Suprapubic skin (tissue), 4 donors: ENCODE measurements around the gene CABLES2. TPM values are rescaled to one million over a fixed set of nuclear protein-coding genes. Genes with fewer than 3 reads are reported as not detected.

Source experiments
- DNase-seq, 2 donors: peaks; one replicate each; pipeline ENCODE4 v3.0.0-alpha.2; 2019; ENCODE audit warnings: low spot score in 2 of 2
- H3K27ac ChIP-seq: fragments of 200-600 bp; sonication (generic); one replicate; pipeline ENCODE4 v1.5.1; 2019
- H3K27me3 ChIP-seq: fragments of 200-600 bp; sonication (generic); one replicate; pipeline ENCODE4 v1.5.1; 2019
- H3K36me3 ChIP-seq: fragments of 200-600 bp; sonication (generic); one replicate; pipeline ENCODE4 v1.5.1; 2019
- H3K4me1 ChIP-seq: fragments of 200-600 bp; sonication (generic); one replicate; pipeline ENCODE4 v1.5.1; 2019
- H3K4me3 ChIP-seq: fragments of 200-600 bp; sonication (generic); one replicate; pipeline ENCODE4 v1.5.1; 2019; ENCODE audit warnings: mild to moderate bottlenecking
- H3K9me3 ChIP-seq: fragments of 200-600 bp; sonication (generic); one replicate; pipeline ENCODE4 v1.5.1; 2019
- EP300 ChIP-seq: sonication (generic); formaldehyde crosslinking; IDR thresholded peaks from one replicate; pipeline ENCODE4 v1.6.1; 2017; ENCODE audit warnings: antibody characterized with exemption
- POLR2A ChIP-seq, 2 donors: fragments of 450-650 bp; IDR thresholded peaks; one replicate each; pipeline ENCODE4 v1.6.1; 2017; ENCODE audit warnings: antibody characterized with exemption in 2 of 2, mild to moderate bottlenecking in 2 of 2, moderate library complexity in 2 of 2
- POLR2AphosphoS5 ChIP-seq, 3 donors: sonication (generic); formaldehyde crosslinking; IDR thresholded peaks; one replicate each; pipeline ENCODE4 v1.6.1; 2017; ENCODE audit warnings: antibody characterized with exemption in 3 of 3
- WGBS: methylation state at CpG from one replicate; pipeline ENCODE4 v1.1.5; 2018; 5-methylcytosine and 5-hydroxymethylcytosine counted together
- total RNA-seq, 4 donors: library from RNA; depleted of rRNA; stranded (reverse); fragments of >200 nt; gene quantifications; one replicate each; pipeline ENCODE4 v1.1.0, GENCODE V29; 2016
- TF ChIP-seq, protein P1 (sequence below), 2 donors: fragments of 200-600 bp in 1 of 2; fragments of 450-650 bp in 1 of 2; sonication (generic) in 1 of 2; IDR thresholded peaks; one replicate each; pipeline ENCODE4 v1.5.1; 2016 to 2019; ENCODE audit warnings: antibody characterized with exemption in 2 of 2, mild to moderate bottlenecking in 1 of 2, moderate library complexity in 1 of 2

The CABLES2 gene
- total RNA-seq, 4 donors from 2014 or later: 3.8 to 7.2 (median 4.5) TPM

DNA sequence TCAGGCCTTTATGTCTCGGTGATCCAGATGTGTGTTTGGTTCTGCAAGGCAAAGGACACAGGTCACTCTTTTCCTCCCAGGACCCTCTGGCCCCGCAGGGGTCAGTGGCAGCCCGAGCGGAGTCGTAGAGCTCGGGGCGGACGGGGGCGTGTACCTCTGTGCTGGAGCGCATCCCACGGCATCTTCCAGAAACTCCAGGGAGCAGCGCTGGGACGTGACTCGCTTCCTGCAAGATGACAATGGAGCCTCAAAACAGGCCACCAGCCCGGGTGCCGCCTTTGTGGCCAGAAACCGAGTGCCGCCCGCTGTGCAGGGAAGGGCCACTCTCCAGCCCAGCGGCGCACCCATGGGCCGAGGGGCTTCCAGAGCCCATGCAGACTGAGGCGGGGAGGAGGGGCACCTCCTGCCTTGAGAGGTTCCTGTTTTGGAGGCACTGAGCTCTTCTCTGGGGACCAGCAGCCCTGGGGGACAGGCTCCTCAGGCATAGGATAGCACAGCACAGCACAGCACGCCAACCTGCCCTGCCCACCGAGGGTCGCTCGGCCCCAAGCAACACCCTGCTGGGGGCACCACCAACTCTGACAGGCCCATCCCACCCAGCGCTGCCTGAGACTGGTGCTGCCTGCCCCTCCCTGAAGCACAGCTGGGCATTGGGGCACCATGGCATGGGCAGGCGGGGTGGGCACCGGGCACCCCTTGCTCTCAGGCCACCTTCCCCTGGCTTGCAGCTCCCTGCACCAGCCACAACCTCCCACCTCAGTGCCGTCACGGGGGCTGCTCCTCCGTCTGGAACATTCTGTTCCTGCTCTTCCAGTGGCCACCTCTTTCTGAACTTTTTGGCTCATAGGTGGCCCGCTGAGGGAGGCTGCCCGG lies 10.5 kb downstream of the CABLES2 start:
- H3K27ac ChIP-seq: no peak overlapping the region
- no peaks in the 10 kb centered on the region for H3K27me3 ChIP-seq
- peaks cover 22% of the 10 kb centered on the region for H3K36me3 ChIP-seq
- 91% methylated on average over 16 of the region's 35 CpGs for WGBS
- no peaks in the 10 kb centered on the region for H3K4me1 ChIP-seq
- DNase-seq: no peak
- H3K4me3 ChIP-seq: no peak overlapping the region
- TF ChIP-seq POLR2A (IDR thresholded peaks at IDR 0.05) (no peak), EP300 (no peak), POLR2AphosphoS5 (IDR thresholded peaks at IDR 0.05) (no peak)
- TF ChIP-seq, protein P1, sequence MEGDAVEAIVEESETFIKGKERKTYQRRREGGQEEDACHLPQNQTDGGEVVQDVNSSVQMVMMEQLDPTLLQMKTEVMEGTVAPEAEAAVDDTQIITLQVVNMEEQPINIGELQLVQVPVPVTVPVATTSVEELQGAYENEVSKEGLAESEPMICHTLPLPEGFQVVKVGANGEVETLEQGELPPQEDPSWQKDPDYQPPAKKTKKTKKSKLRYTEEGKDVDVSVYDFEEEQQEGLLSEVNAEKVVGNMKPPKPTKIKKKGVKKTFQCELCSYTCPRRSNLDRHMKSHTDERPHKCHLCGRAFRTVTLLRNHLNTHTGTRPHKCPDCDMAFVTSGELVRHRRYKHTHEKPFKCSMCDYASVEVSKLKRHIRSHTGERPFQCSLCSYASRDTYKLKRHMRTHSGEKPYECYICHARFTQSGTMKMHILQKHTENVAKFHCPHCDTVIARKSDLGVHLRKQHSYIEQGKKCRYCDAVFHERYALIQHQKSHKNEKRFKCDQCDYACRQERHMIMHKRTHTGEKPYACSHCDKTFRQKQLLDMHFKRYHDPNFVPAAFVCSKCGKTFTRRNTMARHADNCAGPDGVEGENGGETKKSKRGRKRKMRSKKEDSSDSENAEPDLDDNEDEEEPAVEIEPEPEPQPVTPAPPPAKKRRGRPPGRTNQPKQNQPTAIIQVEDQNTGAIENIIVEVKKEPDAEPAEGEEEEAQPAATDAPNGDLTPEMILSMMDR (IDR thresholded peaks at IDR 0.05): no peak
- no peaks in the 10 kb centered on the region for H3K9me3 ChIP-seq

DNA sequence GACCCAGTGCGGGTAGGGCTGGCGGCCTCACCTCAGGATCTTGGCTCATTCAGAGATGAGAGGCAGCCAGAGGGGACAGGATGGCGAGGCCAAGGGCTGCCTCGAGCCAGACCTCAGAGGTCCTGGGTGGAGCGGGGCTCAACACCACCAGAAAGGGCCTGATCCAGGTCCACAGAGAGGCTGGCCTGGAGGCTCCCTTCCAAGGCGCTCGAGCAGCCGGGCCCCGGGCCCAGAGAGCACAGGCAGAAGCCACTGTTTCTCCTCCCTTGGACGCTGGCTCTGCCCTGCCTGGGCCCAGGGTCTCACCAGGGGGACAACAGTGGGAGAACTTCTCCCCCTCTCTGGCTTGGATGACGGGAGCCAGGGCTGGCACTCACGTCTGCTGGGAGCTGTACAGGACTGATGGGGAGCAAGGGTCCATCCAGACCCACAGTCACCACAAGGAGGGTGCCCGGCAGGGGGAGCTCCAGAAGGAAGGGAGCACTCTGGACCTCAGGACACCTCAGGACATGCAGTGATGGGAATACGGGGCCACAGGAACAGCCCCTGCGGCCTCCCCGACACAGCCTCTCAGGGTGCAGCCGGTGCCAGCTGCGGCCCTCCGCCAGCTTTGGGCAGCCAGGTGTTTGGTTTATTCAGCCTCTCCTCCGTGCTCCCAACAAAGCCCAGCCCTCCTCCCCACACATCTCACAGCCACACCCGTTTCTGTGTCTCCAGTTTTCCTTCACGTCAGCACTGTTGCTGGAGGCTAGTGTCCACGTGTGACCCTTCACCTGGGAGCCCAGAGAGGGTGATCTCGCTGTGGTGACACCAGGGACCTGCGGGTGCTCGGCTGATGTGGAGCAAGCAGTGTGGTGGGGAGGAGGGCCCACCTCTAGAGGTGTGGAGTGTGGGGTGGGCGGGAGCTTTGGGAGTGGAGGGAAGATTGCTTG lies 11.5 kb downstream of the CABLES2 start:
- Histone ChIP-seq H3K4me3 (no peak overlapping the region), H3K27ac (no peak overlapping the region), H3K27me3 (no peaks in the 10 kb centered on the region), H3K4me1 (no peaks in the 10 kb centered on the region), H3K9me3 (no peaks in the 10 kb centered on the region), H3K36me3 (peaks cover 22% of the 10 kb centered on the region)
- TF ChIP-seq POLR2A (IDR thresholded peaks at IDR 0.05): no peak
- TF ChIP-seq POLR2AphosphoS5 (IDR thresholded peaks at IDR 0.05): no peak
- TF ChIP-seq, protein P1 (IDR thresholded peaks at IDR 0.05): no peak
- TF ChIP-seq EP300: no peak
- DNase-seq: no peak
- 79% methylated on average over 14 of the region's 27 CpGs for whole genome bisulfite sequencing

DNA sequence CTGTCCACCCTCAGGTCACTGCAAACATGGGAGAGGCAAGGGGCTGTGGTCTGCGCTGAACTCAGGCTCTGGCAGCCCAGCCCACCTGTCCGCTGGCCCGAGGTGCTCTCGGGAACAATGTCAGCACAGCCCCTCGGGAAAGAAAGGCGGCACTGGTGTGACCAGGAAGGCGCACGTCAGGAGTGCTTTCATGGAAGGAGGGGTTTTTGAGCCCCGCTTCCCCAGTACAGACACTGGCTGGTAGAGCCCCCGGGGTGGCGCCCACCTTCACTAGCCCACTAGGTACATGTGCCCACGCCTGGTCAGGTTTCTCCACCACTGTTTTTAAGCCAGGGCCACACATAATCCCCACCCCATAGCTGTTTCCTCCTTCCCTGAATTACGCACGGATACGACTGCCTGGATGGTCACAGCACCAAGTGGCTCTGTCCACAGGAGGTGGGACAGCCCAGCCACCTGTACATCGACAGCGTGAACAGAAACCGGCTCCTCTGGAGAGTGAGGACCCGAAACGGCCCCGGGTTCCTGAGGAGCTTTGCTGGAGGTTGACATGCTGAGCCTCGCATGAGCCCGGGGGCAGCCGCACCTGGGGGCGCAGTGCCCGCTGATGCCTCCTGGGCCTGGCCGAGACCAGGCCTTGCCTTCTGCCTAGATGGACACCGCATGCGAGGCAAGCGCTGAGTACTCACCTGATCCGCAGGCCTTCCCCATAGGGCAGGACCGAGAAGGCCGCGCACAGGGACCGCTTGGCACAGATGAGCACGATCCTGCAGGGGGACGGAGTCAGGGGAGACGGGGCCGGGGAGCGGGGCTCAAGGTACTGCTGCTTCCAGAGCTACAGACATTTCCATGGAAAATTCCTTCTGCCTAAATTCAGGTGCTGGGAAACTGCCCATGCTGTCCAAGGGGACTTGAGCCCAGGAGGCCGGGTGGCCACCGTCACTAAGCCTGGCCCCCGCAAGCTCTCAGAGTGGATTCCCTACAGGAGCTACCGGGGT lies 12.5 kb downstream of the CABLES2 start:
- Histone ChIP-seq H3K4me3 (no peak overlapping the region), H3K4me1 (no peaks in the 10 kb centered on the region), H3K27me3 (no peaks in the 10 kb centered on the region), H3K9me3 (no peaks in the 10 kb centered on the region), H3K27ac (no peak overlapping the region), H3K36me3 (peaks cover 31% of the 10 kb centered on the region)
- TF ChIP-seq, protein P1 (IDR thresholded peaks at IDR 0.05): no peak
- TF ChIP-seq POLR2A (IDR thresholded peaks at IDR 0.05) (no peak), POLR2AphosphoS5 (IDR thresholded peaks at IDR 0.05) (no peak), EP300 (no peak)
- DNase-seq: no peak
- WGBS: 94% methylated on average over 17 of the region's 44 CpGs

DNA sequence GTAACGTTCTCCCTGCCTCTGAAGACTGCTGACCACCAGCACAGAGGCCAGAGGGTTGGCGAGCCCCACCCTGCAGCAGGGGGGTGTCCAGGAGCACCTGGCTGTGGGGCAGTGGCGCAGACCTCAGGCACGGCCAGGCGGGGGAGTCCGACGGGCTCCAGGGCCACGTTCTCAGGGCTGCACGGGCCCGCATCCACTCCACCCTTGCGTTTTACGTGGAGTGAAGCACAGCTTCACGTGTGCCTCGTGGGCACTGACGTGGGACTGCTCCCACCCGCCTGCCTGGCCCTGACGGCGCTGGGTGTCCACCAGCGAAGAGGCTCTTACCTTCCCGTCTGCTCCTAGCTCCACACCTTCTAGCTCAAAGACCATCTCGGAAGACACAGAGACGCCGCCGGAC lies 13.3 kb downstream of the CABLES2 start:
- no peak overlapping the region for H3K27ac ChIP-seq
- H3K4me1 ChIP-seq: no peaks in the 10 kb centered on the region
- H3K36me3 ChIP-seq: peaks cover 38% of the 10 kb centered on the region
- WGBS: 86% methylated on average over 14 of the region's 24 CpGs
- no peaks in the 10 kb centered on the region for H3K27me3 ChIP-seq
- TF ChIP-seq POLR2A (IDR thresholded peaks at IDR 0.05) (no peak), POLR2AphosphoS5 (IDR thresholded peaks at IDR 0.05) (no peak), EP300 (no peak)
- TF ChIP-seq, protein P1 (IDR thresholded peaks at IDR 0.05): no peak
- H3K4me3 ChIP-seq: no peak overlapping the region
- no peak for DNase-seq
- no peaks in the 10 kb centered on the region for H3K9me3 ChIP-seq
